ENCODE measurements around the gene COL4A1.

DNA sequence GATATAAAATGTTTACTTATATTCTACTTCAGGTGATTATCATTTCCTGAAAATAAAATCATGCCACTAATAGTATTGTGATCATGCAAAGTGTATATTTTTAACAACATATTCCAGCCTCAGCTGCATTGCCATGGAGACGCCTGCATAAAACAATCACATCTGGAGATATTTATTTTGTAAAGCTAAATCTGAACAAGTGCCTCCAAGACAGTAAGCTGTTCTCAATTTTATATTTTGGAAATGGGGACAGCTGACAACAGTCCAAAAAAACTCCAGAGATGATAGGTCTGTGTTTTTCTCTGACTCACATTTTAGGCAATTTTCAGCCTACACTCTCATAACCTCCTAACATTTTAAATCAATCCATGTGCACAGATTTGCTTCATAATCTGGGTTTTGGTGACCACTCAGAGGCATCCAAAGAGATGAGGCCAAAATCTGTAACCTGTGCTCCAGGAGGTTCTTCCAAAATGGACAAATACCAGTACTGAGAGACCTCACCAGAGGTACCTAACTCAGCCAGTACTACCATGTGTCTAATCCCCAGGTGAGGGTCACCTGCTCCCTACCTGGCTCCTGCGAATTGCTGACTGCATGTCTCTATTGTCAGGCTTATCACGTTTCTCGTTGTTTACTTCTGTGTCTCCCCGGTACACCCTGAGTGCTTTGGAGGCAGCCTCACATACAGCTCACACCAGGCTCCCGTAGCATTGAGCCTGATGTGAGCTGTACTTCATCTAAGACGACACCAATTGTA is 62.7 kb downstream of the COL4A1 start:
- TF ChIP-seq POLR2AphosphoS5 (IDR thresholded peaks at IDR 0.05; ENCODE audit: insufficient read depth in 1 of 2, low read depth in 1 of 2) (no peak), POLR2A (IDR thresholded peaks at IDR 0.05) (no peak)
- TF ChIP-seq, protein P1, sequence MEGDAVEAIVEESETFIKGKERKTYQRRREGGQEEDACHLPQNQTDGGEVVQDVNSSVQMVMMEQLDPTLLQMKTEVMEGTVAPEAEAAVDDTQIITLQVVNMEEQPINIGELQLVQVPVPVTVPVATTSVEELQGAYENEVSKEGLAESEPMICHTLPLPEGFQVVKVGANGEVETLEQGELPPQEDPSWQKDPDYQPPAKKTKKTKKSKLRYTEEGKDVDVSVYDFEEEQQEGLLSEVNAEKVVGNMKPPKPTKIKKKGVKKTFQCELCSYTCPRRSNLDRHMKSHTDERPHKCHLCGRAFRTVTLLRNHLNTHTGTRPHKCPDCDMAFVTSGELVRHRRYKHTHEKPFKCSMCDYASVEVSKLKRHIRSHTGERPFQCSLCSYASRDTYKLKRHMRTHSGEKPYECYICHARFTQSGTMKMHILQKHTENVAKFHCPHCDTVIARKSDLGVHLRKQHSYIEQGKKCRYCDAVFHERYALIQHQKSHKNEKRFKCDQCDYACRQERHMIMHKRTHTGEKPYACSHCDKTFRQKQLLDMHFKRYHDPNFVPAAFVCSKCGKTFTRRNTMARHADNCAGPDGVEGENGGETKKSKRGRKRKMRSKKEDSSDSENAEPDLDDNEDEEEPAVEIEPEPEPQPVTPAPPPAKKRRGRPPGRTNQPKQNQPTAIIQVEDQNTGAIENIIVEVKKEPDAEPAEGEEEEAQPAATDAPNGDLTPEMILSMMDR (IDR thresholded peaks at IDR 0.05): no peak

Measured in vagina (tissue), 2 donors.